Heart left ventricle (tissue), 16 donors: Measurements from ENCODE around the gene GCSAM. TPM values are rescaled to one million over a fixed set of nuclear protein-coding genes. Genes with fewer than 3 reads are reported as not detected.

Source experiments
- ATAC-seq, 4 donors: fragments of 200-7000 bp; cut with Tn5 transposase; one replicate each; pipeline ENCODE4 v1.9.1; 2020 to 2022; ENCODE audit warnings: moderate library complexity in 4 of 4, mild to moderate bottlenecking in 3 of 4, moderate number of reproducible peaks in 1 of 4
- DNase-seq, 5 donors: peaks; one replicate each; pipeline ENCODE4 v3.0.0-alpha.2; 2020
- H3K27ac ChIP-seq, 12 donors: fragments of 200-600 bp; sonication (generic) in 4 of 12; one replicate each; pipeline versions ENCODE4 v1.5.0 to v1.8.0; 2016 to 2022; ENCODE audit warnings: mild to moderate bottlenecking in 2 of 12
- H3K27me3 ChIP-seq, 9 donors: fragments of 200-600 bp; sonication (generic) in 2 of 9; one replicate each; pipeline versions ENCODE4 v1.5.1 to v1.8.0; 2016 to 2022; ENCODE audit warnings: mild to moderate bottlenecking in 3 of 9
- H3K36me3 ChIP-seq, 9 donors: fragments of 200-600 bp; sonication (generic) in 2 of 9; one replicate each; pipeline versions ENCODE4 v1.5.0 to v1.8.0; 2018 to 2022; ENCODE audit warnings: mild to moderate bottlenecking in 2 of 9
- H3K4me1 ChIP-seq, 12 donors: fragments of 200-600 bp; sonication (generic) in 4 of 12; one replicate each; pipeline versions ENCODE4 v1.5.0 to v1.8.0; 2016 to 2022; ENCODE audit warnings: mild to moderate bottlenecking in 3 of 12
- H3K4me3 ChIP-seq, 12 donors: fragments of 200-600 bp; sonication (generic) in 4 of 12; one replicate each; pipeline versions ENCODE4 v1.5.0 to v1.8.0; 2017 to 2022; ENCODE audit warnings: mild to moderate bottlenecking in 9 of 12, moderate library complexity in 4 of 12
- H3K9me3 ChIP-seq, 12 donors: fragments of 200-600 bp; sonication (generic) in 4 of 12; one replicate each; pipeline versions ENCODE4 v1.5.0 to v1.8.0; 2016 to 2022; ENCODE audit warnings: mild to moderate bottlenecking in 1 of 12
- CTCF ChIP-seq, 12 donors: fragments of 200-600 bp; sonication (generic) in 4 of 12; IDR thresholded peaks; one replicate each; pipeline versions ENCODE4 v1.5.0 to v1.8.0; 2018 to 2022; ENCODE audit warnings: antibody characterized with exemption in 12 of 12, mild to moderate bottlenecking in 5 of 12
- POLR2A ChIP-seq, 2 donors: fragments of 450-650 bp; IDR thresholded peaks; one replicate each; pipeline ENCODE4 v1.6.1; 2017; ENCODE audit warnings: antibody characterized with exemption in 2 of 2, mild to moderate bottlenecking in 2 of 2, moderate library complexity in 2 of 2
- WGBS, 4 donors: extraction: QIAGEN DNeasy Blood & Tissue Kit in 2 of 4; methylation state at CpG; one replicate each; pipeline versions ENCODE4 v1.1.5 to v1.1.7; 2013 to 2018; 5-methylcytosine and 5-hydroxymethylcytosine counted together
- intact Hi-C, 10 donors: fragments of 100-400 bp; cut with DNase I; formaldehyde crosslinking; loops; one replicate each; pipeline versions ENCODE4 v1.11.1 to v1.14.2; 2022
- polyA plus RNA-seq, 2 donors: library from polyadenylated mRNA; stranded (reverse); fragments of 200-250 nt; gene quantifications; one replicate each; pipeline ENCODE4 v1.2.3, GENCODE V29; 2013
- total RNA-seq, 9 donors: library from RNA; depleted of rRNA in 2 of 9; stranded (reverse); fragments of >200 nt in 2 of 9; fragmentation: NEBNext Ultra II Directional in 3 of 9; extraction: Animal tissue kit (Norgen Biotek cat#: 25700) in 3 of 9; gene quantifications; one replicate each; pipeline versions ENCODE4 v1.1.0 to v1.2.4, GENCODE V29; 2016 to 2023
- donor health status: ischemic (EF 13 %, LVEDD 7.1; RV severe dilation, severe dysfunction).
- donor health status: healthy with polysubstance abuse.
- donor health status: DM: no; HTN: yes; CAD: no.
- donor health status: DM: no; HTN: no; CAD: no.
- donor health status: ischemic (EF 25% LVEDD 6.9; RV normal size, moderate dysfunction).
- donor health status: ischemic (EF 25% LVEDD 5.7; RV mildly dilated, moderate dysfunction).
- donor health status: healthy.
- donor health status: DM: yes; HTN: yes; CAD: no.
- donor health status: ischemic (EF 35%, LVEDD 5.7; RV mildly dilated, moderate dysfunction).
- donor health status: nonischemic (EF 11% LVEDD 7.7; RV severe dilation, severe dysfunction).
- donor health status: DM: yes; HTN: yes; CAD: no.
- donor health status: PGD.
- donor health status: ischemic (EF 29% LVEDD 5.4; RV normal size, mild dysfunction).
- donor health status: nonischemic (EF 23%, LVEDD 6.1; RV moderate dilation, normal function).

Gene GCSAM
- total and polyA plus RNA-seq, 11 donors, result 0.12 to 0.59 (median 0.27) TPM; not detected in 8

GRCh38 chr3:112119962-112120836 lies 12.8 kb downstream of the GCSAM start:
- peaks cover 0 to 48% (median 9%) of the 10 kb centered on the region in 12 donors for H3K4me1 ChIP-seq
- no peak for ATAC-seq
- DNase-seq, result no peak
- H3K9me3 ChIP-seq, result no peaks in the 10 kb centered on the region
- no peak overlapping the region for H3K4me3 ChIP-seq
- intact Hi-C loops, result loop anchor here in 7 of 10 donors (5.0 to 10.0 kb wide), 4 partner anchors 165 to 415 kb away; partner anchors contain the start of gene SLC9C1 (in 2 of the 7)
- WGBS, 4 donors, result 69 to 78% (median 75%) methylated on average over 9 of the region's 9 CpGs
- TF ChIP-seq POLR2A (IDR thresholded peaks at IDR 0.05) (no peak), CTCF (IDR thresholded peaks at IDR 0.05) (no peak)
- H3K27me3 ChIP-seq, result no peaks in the 10 kb centered on the region
- no peak overlapping the region for H3K27ac ChIP-seq
- no peaks in the 10 kb centered on the region for H3K36me3 ChIP-seq

GRCh38 chr3:112117841-112118571 lies 15.0 kb downstream of the GCSAM start:
- Histone ChIP-seq H3K27me3 (no peaks in the 10 kb centered on the region), H3K9me3 (no peaks in the 10 kb centered on the region), H3K4me3 (no peak overlapping the region), H3K4me1 (peaks cover 0 to 48% (median 9%) of the 10 kb centered on the region in 12 donors), H3K36me3 (peaks cover 0 to 3% (median 0%) of the 10 kb centered on the region in 9 donors), H3K27ac (peak overlapping the region in 3 of 12 donors; percentile 43 to 63 (median 55))
- TF ChIP-seq POLR2A (IDR thresholded peaks at IDR 0.05) (no peak), CTCF (IDR thresholded peaks at IDR 0.05) (peak in 1 of 12 donors; percentile 7)
- intact Hi-C loops, result loop anchor here in 6 of 10 donors (5.0 to 10.0 kb wide), 3 partner anchors 167 to 417 kb away; partner anchors contain the start of gene SLC9C1 (in 1 of the 6)
- ATAC-seq (no peak), DNase-seq (peak in 4 of 5 donors; percentile 27 to 65 (median 43))
- 88 to 90% (median 89%) methylated on average over 4 of the region's 4 CpGs for WGBS, 4 donors

- WGBS, 4 donors, result 74 to 87% (median 81%) methylated on average over 1 of the region's 1 CpG
- intact Hi-C loops, result loop anchor here in 6 of 10 donors (5.0 to 10.0 kb wide), 3 partner anchors 167 to 417 kb away; partner anchors contain the start of gene SLC9C1 (in 1 of the 6)
- Histone ChIP-seq H3K9me3 (no peaks in the 10 kb centered on the region), H3K4me1 (peaks cover 0 to 48% (median 9%) of the 10 kb centered on the region in 12 donors), H3K4me3 (peak overlapping the region in 1 of 12 donors; percentile 44), H3K36me3 (peaks cover 0 to 8% (median 0%) of the 10 kb centered on the region in 9 donors), H3K27me3 (no peaks in the 10 kb centered on the region), H3K27ac (peak overlapping the region in 3 of 12 donors; percentile 43 to 63 (median 55))
- TF ChIP-seq CTCF (IDR thresholded peaks at IDR 0.05), result no peak
- DNase-seq (no peak), ATAC-seq (no peak)
Measured at GRCh38 chr3:112117415-112117814, 15.6 kb downstream of the GCSAM start.
